ENCODE results near the gene UBE2I.

The UBE2I gene

GRCh38 chr16:1330931-1331711 is 21.7 kb downstream of the UBE2I start:
- no peak for DNase-seq

GRCh38 chr16:1331712-1332617 is 22.5 kb downstream of the UBE2I start:
- peak; percentile 52 to 68 for DNase-seq

GRCh38 chr16:1332618-1333148 is 23.2 kb downstream of the UBE2I start:
- no peak for DNase-seq

- no peak for DNase-seq
Observed at GRCh38 chr16:1333149-1333812, 23.8 kb downstream of the UBE2I start, which contains the start of gene BAIAP3. Gene BAIAP3 (plus strand): TSS chr16:1333645. CDS start chr16:1338550, 4,905 bp downstream.

GRCh38 chr16:1333854-1334700 is 24.6 kb downstream of the UBE2I start:
- no peak for DNase-seq

- DNase-seq: no peak
Observed at GRCh38 chr16:1334739-1335138, 25.3 kb downstream of the UBE2I start.

- DNase-seq: no peak
Observed at GRCh38 chr16:1335211-1335971, 26.0 kb downstream of the UBE2I start.

- peak in 1 of 2 experiments; percentile 70 for DNase-seq
Observed at GRCh38 chr16:1335996-1336395, 26.6 kb downstream of the UBE2I start.

- no peak for DNase-seq
Observed at GRCh38 chr16:1336619-1337018, 27.2 kb downstream of the UBE2I start.

- peak; percentile 56 to 86 for DNase-seq
Observed at GRCh38 chr16:1337486-1337885, 28.1 kb downstream of the UBE2I start.

- peak in 1 of 2 experiments; percentile 53 for DNase-seq
Observed at GRCh38 chr16:1338119-1338730, 28.8 kb downstream of the UBE2I start.

GRCh38 chr16:1338855-1339675 is 29.6 kb downstream of the UBE2I start:
- no peak for DNase-seq

- no peak for DNase-seq
Observed at GRCh38 chr16:1340730-1341494, 31.5 kb downstream of the UBE2I start.

GRCh38 chr16:1341495-1342420 is 32.3 kb downstream of the UBE2I start:
- DNase-seq: no peak

- peak; percentile 98 to 100 for DNase-seq
Observed at GRCh38 chr16:1342526-1343427, 33.3 kb downstream of the UBE2I start.

GRCh38 chr16:1343428-1344242 is 34.2 kb downstream of the UBE2I start:
- peak in 1 of 2 experiments; percentile 43 for DNase-seq

Data from NCI-H524 (cell line).